GM12892 (cell line): ENCODE data around the gene NLRX1.

Experiments
- POLR2A ChIP-seq: IDR thresholded peaks from 2 replicates; pipeline ENCODE4 v1.6.1; 2011; ENCODE audit warnings: low read depth, low read length, control low read depth
- POLR2AphosphoS5 ChIP-seq: IDR thresholded peaks from 2 replicates; pipeline ENCODE4 v1.6.1; 2011; ENCODE audit warnings: low read depth, low read length, control low read depth
- TAF1 ChIP-seq: IDR thresholded peaks from 2 replicates; pipeline ENCODE4 v1.6.1; 2011; ENCODE audit warnings: low read depth, mild to moderate bottlenecking, control low read depth, low read length, borderline replicate concordance

DNA sequence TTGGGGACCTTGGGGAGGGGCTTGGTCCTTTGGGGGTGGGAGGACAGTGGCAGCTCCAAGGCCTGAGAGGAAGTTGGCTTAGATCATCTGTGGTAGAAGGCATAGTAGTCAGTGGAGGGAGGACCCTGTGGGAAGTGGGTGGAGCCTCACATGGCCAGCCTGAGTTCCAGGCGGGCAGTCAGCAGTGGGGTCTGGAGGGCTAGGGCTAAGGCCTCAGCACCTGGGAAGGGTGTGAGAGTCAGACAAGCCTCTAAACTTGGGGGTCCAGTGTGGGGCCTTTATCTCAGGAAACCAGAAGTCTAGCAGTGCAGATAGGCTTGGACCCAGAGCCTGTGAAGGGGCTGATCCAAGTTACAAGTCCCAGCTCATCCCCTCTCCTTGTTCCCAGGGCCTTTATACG is 4.0 kb downstream of the NLRX1 start:
- TF ChIP-seq POLR2AphosphoS5 = no peak
- TF ChIP-seq TAF1 = no peak
- no peak for TF ChIP-seq POLR2A
